Trophoblast cell (in vitro differentiated cells and primary cell): ENCODE results near the gene ACKR3.
A peak's percentile ranks its signal among the peaks of the same experiment; 100 is the strongest.

Experiments used
- DNase-seq, 2 donors: peaks; one replicate each; pipeline ENCODE4 v3.0.0-alpha.2; 2016
- H2AFZ ChIP-seq: 2 replicates; pipeline ENCODE4 v1.6.1; 2013; ENCODE audit warnings: low read length, moderate library complexity, mild to moderate bottlenecking; ENCODE audit not compliant: insufficient read depth, poor library complexity
- H2AK5ac ChIP-seq: 2 replicates; pipeline ENCODE4 v1.6.1; 2013; ENCODE audit warnings: mild to moderate bottlenecking, low read length
- H2BK120ac ChIP-seq: 2 replicates; pipeline ENCODE4 v1.6.1; 2013; ENCODE audit warnings: low read length, mild to moderate bottlenecking, moderate library complexity; ENCODE audit not compliant: insufficient read depth, poor library complexity
- H2BK12ac ChIP-seq: 2 replicates; pipeline ENCODE4 v1.6.1; 2013; ENCODE audit warnings: mild to moderate bottlenecking, low read length, moderate library complexity
- H2BK5ac ChIP-seq: 2 replicates; pipeline ENCODE4 v1.6.1; 2013; ENCODE audit warnings: low read length, low read depth, moderate library complexity, mild to moderate bottlenecking; ENCODE audit not compliant: poor library complexity
- H3K14ac ChIP-seq: 2 replicates; pipeline ENCODE4 v1.6.1; 2013; ENCODE audit warnings: mild to moderate bottlenecking, low read length
- H3K18ac ChIP-seq: 2 replicates; pipeline ENCODE4 v1.6.1; 2013; ENCODE audit warnings: mild to moderate bottlenecking, low read length
- H3K23ac ChIP-seq: 2 replicates; pipeline ENCODE4 v1.6.1; 2013; ENCODE audit warnings: low read length
- H3K27ac ChIP-seq: 2 replicates; pipeline ENCODE4 v1.5.1; 2013; ENCODE audit warnings: low read depth, mild to moderate bottlenecking, inconsistent platforms, low read length, moderate library complexity
- H3K27me3 ChIP-seq: 2 replicates; pipeline ENCODE4 v1.6.1; 2013; ENCODE audit warnings: inconsistent platforms, mild to moderate bottlenecking, low read length, moderate library complexity; ENCODE audit not compliant: insufficient read depth
- H3K36me3 ChIP-seq, 2 experiments: 1 replicate in 1 of 2; 2 replicates in 1 of 2; pipeline ENCODE4 v1.6.1; 2013; ENCODE audit warnings: low read length in 2 of 2, mild to moderate bottlenecking in 2 of 2, moderate library complexity in 1 of 2; ENCODE audit not compliant: insufficient read depth in 2 of 2, control insufficient read depth in 1 of 2
- H3K4ac ChIP-seq: 2 replicates; pipeline ENCODE4 v1.6.1; 2013; ENCODE audit warnings: low read depth, mild to moderate bottlenecking, low read length, moderate library complexity
- H3K4me1 ChIP-seq, 2 experiments: 1 replicate in 1 of 2; 2 replicates in 1 of 2; pipeline ENCODE4 v1.6.1; 2013; ENCODE audit warnings: low read length in 2 of 2, mild to moderate bottlenecking in 2 of 2, moderate library complexity in 1 of 2; ENCODE audit not compliant: insufficient read depth in 2 of 2, control insufficient read depth in 1 of 2
- H3K4me2 ChIP-seq: 2 replicates; pipeline ENCODE4 v1.6.1; 2013; ENCODE audit warnings: inconsistent platforms, mild to moderate bottlenecking, low read length, moderate library complexity
- H3K4me3 ChIP-seq: 2 replicates; pipeline ENCODE4 v1.5.1; 2013; ENCODE audit warnings: mild to moderate bottlenecking, low read depth, low read length, inconsistent platforms
- H3K79me1 ChIP-seq: one replicate; pipeline ENCODE4 v1.6.1; 2013; ENCODE audit warnings: low read length
- H3K79me2 ChIP-seq: 2 replicates; pipeline ENCODE4 v1.6.1; 2013; ENCODE audit warnings: low read length, mild to moderate bottlenecking; ENCODE audit not compliant: control insufficient read depth, insufficient read depth, poor library complexity
- H3K9ac ChIP-seq: 2 replicates; pipeline ENCODE4 v1.6.1; 2013; ENCODE audit warnings: mild to moderate bottlenecking, low read length
- H3K9me3 ChIP-seq: 2 replicates; pipeline ENCODE4 v1.6.1; 2013; ENCODE audit warnings: low read depth, mild to moderate bottlenecking, control low read depth, inconsistent platforms, low read length; ENCODE audit not compliant: insufficient read depth
- H4K12ac ChIP-seq: 2 replicates; pipeline ENCODE4 v1.6.1; 2013; ENCODE audit warnings: low read depth, mild to moderate bottlenecking, low read length, moderate library complexity
- H4K8ac ChIP-seq: 2 replicates; pipeline ENCODE4 v1.6.1; 2013; ENCODE audit warnings: low read depth, mild to moderate bottlenecking, low read length, moderate library complexity
- H4K91ac ChIP-seq: one replicate; pipeline ENCODE4 v1.6.1; 2013; ENCODE audit warnings: low read depth, mild to moderate bottlenecking, low read length, moderate library complexity
- WGBS: extraction: QIAGEN DNeasy Blood & Tissue Kit; methylation state at CpG from one replicate; pipeline ENCODE4 v1.1.7; 2013; ENCODE audit warnings: missing lambda C conversion rate; ENCODE audit not compliant: insufficient read length, insufficient coverage; ENCODE audit errors: extremely low coverage; 5-methylcytosine and 5-hydroxymethylcytosine counted together

Gene ACKR3

DNA sequence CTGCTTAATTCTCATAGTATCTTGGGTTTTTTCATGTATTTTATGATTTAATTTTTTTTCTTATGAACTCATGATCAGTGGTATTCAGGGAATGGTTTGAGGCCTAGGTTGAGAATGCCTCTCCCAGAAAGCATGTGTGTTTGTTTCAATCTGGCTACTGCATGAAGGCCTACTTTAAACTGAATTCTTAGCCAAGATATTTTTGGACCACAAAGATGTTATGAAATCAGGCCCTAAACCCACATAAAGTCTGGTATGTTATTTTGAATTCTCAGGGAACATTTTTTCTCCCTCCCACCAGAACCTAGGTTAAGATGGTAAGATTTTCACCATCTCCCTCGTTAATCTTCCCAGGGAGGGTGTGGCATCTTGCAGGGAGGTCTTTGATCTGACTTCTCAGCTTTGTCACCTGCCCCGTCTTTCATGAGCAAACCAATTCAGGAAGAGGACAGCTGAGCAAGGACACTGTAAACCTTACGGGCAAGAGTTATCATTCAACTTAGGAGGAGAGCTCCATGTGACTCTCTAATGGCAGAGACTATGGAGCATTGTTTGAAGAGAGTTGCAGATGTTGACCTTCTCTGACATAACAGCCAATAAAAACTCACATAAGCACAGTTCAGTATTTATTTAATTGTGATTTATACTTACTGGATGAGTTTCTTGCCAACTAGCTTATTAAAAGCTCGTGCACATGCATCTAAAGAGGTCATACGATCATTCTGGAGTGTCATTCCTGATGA lies 21.3 kb upstream of the ACKR3 start:
- Histone ChIP-seq H3K4me2 (no peak overlapping the region), H3K9me3 (no peaks in the 10 kb centered on the region), H2AFZ (no peak overlapping the region), H3K27ac (no peak overlapping the region), H3K4me3 (no peak overlapping the region), H4K91ac (no peak overlapping the region), H3K36me3 (no peaks in the 10 kb centered on the region), H2BK120ac (no peak overlapping the region), H3K4me1 (no peaks in the 10 kb centered on the region), H3K23ac (no peak overlapping the region), H3K4ac (no peak overlapping the region), H2AK5ac (no peak overlapping the region), H3K9ac (no peak overlapping the region), H3K14ac (no peak overlapping the region), H3K18ac (no peak overlapping the region), H2BK5ac (no peak overlapping the region), H4K8ac (no peak overlapping the region), H3K79me2 (no peaks in the 10 kb centered on the region), H3K27me3 (no peaks in the 10 kb centered on the region), H3K79me1 (no peaks in the 10 kb centered on the region), H2BK12ac (no peak overlapping the region), H4K12ac (no peak overlapping the region)
- DNase-seq: peak in 1 of 2 donors; percentile 27
- no CpG with 5 or more reads among the region's 5 CpGs for WGBS

DNA sequence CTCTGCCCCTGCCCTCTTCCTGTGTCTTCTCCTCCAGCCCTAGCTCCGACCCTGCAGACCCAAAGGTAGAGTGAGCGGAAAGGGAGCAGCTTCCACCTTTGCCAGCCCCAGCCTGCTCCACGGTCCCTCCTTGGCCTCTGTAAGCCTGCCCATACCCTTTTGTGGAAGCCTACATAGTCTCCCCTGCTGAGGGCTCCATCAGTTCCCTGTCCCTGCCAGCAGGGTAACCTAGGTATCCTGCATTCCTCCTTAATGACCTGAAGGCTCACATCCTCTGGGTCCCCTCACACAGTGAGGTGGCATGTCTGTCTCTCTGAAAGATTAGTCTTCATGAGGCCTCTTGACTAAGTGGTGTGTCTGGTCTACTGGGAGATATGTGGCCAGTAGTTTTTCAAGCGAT lies 20.5 kb upstream of the ACKR3 start:
- no peaks in the 10 kb centered on the region for H3K79me1 ChIP-seq

DNA sequence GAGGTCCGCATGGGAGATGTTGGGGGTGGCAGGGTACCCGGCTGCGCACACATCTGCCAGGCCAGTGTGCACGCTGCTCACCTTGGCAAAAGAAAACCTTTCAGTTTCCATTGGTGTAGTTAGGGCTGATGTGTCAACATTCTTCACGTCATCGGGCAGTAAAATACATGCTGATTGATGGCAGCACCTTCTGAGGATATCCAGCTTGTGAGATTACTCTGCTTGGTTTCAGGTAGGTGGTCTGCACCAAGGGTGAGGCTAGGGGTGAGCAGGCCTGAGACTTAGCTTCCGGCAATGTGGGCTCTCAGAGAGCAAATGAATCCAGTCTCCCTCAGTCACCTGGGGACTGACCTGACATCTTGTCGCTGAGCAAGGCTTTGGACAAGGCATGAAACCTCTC lies 19.3 kb upstream of the ACKR3 start:
- Histone ChIP-seq H3K79me2 (no peaks in the 10 kb centered on the region), H3K79me1 (no peaks in the 10 kb centered on the region), H2BK12ac (no peak overlapping the region), H3K18ac (no peak overlapping the region), H3K4me3 (no peak overlapping the region), H2AFZ (no peak overlapping the region), H2BK120ac (no peak overlapping the region), H2BK5ac (no peak overlapping the region), H4K91ac (no peak overlapping the region), H3K27ac (no peak overlapping the region), H3K4me2 (no peak overlapping the region), H3K27me3 (no peaks in the 10 kb centered on the region), H3K4ac (no peak overlapping the region), H3K9me3 (peaks cover 1% of the 10 kb centered on the region), H3K14ac (no peak overlapping the region), H4K8ac (no peak overlapping the region), H3K9ac (no peak overlapping the region), H3K4me1 (no peaks in the 10 kb centered on the region), H2AK5ac (no peak overlapping the region), H4K12ac (no peak overlapping the region), H3K23ac (no peak overlapping the region), H3K36me3 (no peaks in the 10 kb centered on the region)
- WGBS: no CpG with 5 or more reads among the region's 8 CpGs
- DNase-seq: no peak

More for the DNA sequence above, 20.5 kb upstream of the ACKR3 start:
- no CpG with 5 or more reads among the region's 4 CpGs for WGBS
- H3K4me2 ChIP-seq: no peak overlapping the region
- no peaks in the 10 kb centered on the region for H3K4me1 ChIP-seq
- H3K9ac ChIP-seq: no peak overlapping the region
- no peak overlapping the region for H4K8ac ChIP-seq
- H3K14ac ChIP-seq: no peak overlapping the region
- no peaks in the 10 kb centered on the region for H3K36me3 ChIP-seq
- H3K27me3 ChIP-seq: no peaks in the 10 kb centered on the region
- no peaks in the 10 kb centered on the region for H3K79me2 ChIP-seq
- no peak overlapping the region for H3K4me3 ChIP-seq
- no peak overlapping the region for H2BK5ac ChIP-seq
- no peak overlapping the region for H2BK12ac ChIP-seq
- H3K23ac ChIP-seq: no peak overlapping the region
- no peak overlapping the region for H3K4ac ChIP-seq
- no peak overlapping the region for H2AK5ac ChIP-seq
- no peak overlapping the region for H2AFZ ChIP-seq
- H2BK120ac ChIP-seq: no peak overlapping the region
- no peaks in the 10 kb centered on the region for H3K9me3 ChIP-seq
- H4K91ac ChIP-seq: no peak overlapping the region
- H4K12ac ChIP-seq: no peak overlapping the region
- H3K27ac ChIP-seq: no peak overlapping the region
- no peak for DNase-seq
- no peak overlapping the region for H3K18ac ChIP-seq

DNA sequence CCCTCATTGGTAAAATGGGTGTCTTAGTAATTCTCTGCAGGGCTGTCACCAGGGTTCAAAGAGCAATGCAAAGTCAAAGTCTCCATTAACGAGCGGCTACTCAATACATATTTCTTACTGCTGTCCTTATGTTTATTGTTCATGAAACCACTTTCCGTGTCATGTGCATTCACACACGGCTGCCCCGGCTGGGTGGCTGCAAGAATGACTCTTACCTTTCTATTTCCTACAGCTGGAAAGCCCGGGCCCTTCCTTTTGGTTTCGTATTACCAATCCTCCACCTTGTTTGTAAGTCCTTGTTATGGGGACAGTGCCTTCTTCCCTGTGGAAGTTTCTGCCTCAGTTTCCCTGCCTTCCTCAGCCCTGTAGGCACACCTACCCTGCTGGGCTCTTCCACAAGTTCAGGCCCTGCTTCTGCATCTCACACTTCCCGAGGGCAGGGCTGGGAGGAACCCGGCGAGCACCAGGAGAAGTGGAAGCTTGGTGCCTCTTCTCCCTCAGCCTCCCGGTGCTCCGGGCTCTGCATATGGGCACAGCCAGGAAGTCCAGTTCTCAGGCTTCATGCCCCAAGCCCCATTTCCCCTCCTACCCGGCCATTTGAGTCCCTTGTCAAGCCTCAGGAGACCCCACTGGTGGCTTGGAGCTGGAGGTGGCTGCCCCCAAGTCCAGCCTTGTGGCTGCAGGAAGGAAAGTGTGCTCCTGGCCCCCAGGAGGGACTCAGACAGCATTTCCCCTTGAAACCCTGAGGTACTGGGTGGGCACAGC lies 18.7 kb upstream of the ACKR3 start:
- Histone ChIP-seq H3K27ac (no peak overlapping the region), H3K79me2 (no peaks in the 10 kb centered on the region), H3K4ac (no peak overlapping the region), H3K4me3 (no peak overlapping the region), H4K91ac (no peak overlapping the region), H4K8ac (no peak overlapping the region), H3K18ac (no peak overlapping the region), H3K36me3 (no peaks in the 10 kb centered on the region), H2BK120ac (no peak overlapping the region), H3K79me1 (no peaks in the 10 kb centered on the region), H3K27me3 (no peaks in the 10 kb centered on the region), H3K14ac (no peak overlapping the region), H3K9me3 (peaks cover 1% of the 10 kb centered on the region), H3K4me2 (no peak overlapping the region), H4K12ac (no peak overlapping the region), H2BK5ac (no peak overlapping the region), H3K9ac (no peak overlapping the region), H3K4me1 (peaks cover 0 to 2% of the 10 kb centered on the region in 2 experiments), H3K23ac (no peak overlapping the region), H2AK5ac (no peak overlapping the region), H2AFZ (no peak overlapping the region), H2BK12ac (no peak overlapping the region)
- no CpG with 5 or more reads among the region's 13 CpGs for WGBS
- no peak for DNase-seq
